CD4-positive, alpha-beta T cell treated with Interferon alpha-2 for 1 hour (primary cell): ENCODE measurements around the gene SMPX.

Source experiments
- DNase-seq, 2 donors: peaks; one replicate each; pipeline ENCODE4 v3.0.0-alpha.2; 2020 to 2022

The SMPX gene

DNA sequence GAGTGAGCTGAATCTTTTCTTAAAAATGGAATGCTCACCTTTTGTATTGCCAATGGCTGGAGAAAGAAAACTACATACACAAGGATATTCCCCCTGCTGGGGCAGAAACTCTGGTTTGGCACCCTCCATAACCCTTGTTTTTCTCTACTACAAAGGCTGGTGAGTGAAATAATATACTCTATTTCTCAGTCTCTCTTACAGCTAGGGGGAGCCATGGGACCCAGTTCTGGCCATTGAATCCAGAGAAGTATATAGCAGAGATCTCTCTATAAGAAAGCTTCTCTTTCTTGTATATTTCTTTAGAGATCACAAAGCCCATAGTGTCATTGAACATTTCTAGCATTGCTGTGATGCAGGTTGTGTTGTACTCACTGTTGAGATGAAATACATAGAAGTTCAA lies 49.8 kb downstream of the SMPX start:
- DNase-seq, result no peak

DNA sequence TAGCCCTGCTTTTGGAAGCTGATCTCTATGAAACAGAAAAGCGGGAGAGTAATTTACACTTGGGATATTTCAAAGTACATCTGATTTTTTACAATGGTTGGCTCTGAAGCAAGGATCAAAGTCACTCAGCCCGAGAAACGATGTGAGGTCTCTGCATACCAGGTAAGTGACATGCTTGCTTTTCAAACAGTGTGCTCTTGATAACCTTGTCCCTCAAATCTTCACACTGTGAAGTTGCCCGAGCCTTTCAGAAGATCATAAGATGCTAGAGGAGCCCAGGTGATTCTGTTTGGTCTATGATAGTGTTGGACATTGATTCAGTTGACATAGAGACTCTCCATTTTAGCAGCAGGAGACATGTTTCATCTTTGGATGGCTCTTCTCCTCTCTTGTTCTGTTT lies 52.7 kb downstream of the SMPX start:
- no peak for DNase-seq

DNA sequence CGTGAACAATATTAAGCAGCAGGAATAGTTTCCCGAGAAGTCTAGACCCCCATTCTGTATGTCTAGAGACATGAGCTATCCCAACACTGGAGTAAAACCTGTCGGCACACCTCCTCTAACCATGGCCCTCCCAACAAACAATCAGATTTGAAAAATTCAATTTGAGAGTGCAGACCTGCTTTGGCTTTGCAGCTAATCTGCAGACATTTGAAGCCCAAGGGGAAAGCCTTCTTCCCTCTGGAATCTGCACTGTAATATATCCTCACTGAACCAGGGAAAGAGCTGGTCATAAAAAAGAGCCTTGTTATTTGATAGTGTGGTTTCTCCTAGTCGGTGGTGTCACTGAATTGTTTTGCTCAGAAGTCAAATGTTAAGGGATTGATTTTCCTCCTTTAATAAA lies 55.2 kb downstream of the SMPX start:
- no peak for DNase-seq

DNA sequence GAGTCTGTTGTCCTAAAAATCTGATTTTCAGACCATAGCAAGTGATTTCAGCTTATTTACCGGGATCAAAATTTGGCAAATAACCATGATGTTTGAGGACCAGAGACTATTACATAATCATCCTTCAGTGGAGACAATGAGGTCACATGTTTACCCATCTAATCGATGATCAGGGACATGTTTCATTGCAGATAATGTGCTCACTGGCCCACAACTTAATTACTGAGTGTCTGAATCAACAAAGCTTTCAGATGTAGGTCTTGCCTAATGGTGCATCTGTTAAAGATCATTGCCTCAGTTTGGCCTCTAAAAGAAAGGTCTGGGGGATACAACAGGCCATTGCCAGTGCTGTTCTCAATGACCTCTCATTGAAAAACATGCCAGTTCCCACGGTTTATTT lies 56.9 kb downstream of the SMPX start:
- DNase-seq, result no peak

DNA sequence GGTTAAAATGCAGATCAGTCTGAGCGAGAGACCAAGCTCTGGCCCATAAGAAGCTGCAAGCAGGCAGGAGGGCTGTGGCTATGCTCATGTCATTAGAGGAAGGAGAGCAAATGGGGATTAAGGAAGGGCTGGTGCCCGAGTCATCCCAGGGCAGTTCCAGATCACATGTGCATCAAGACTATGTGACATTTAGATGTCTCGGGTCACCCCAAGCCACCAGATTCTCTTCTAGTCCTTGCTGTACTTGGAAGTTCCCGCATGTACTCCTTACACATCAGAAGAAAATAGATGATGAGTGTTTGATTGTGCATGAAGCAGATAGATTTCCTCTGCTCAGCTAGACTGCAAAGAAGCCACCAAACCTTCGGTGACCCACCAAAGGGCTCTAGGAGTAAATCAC lies 57.6 kb downstream of the SMPX start:
- DNase-seq, result no peak

DNA sequence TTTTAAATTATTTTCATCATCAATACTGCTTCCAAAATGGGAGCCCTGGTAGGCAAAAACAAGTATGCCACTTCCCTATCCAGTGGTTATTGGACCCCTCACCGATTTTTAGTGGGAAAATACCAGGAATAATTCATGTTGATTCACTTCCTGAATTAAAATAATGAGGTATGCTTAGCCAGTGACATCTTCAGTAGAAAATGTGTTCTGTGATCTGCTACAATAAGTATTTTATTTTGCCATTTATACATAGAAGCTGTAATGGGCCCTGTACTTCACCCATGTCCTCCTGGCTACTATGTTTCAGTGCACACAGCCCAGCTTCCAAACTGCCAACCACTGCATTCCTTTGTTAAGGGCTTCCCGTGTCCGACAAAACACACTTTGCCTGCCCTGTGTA lies 58.8 kb downstream of the SMPX start:
- no peak for DNase-seq

DNA sequence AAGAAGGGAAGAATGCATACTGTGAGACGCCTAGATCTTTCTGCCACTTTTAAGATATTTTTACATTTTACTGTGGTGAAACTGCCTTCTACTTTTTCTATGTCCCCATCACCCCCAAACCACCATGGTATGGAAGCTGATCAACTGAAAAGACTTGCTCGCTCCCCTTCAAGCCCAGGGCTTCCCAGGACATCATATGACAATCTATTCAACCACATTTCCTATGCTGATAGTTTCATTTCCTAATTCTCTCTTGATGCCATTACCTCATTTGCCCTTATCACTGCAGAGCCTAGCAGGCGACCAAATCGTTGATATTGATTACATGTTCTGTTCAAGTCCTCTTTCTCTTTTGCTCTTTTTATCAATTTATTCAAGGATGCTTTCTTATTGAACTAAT lies 59.6 kb downstream of the SMPX start:
- DNase-seq, result no peak

DNA sequence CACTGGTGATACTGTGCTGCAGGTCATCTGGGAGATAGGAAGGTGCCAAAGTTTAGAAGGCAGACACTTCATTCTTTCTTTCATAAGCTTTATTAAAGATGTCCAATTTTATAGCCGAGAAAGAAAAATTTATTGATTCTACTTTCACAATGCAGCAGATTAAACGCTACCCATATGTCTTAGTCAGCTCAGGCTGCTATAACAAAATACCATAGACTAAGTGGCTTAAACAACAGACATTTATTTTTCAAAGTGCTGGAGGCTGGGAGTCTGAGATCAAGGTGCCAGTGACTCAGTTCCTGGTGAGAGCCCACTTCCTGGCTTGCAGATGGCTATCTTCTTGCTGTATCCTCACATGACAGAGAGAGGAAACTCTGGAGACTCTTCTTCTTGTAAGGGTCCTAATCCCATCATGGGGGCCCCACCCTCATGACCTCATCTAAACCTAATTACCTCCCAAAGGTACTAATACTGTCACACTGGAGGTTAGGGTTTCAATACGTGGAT lies 66.4 kb downstream of the SMPX start:
- DNase-seq, result no peak

DNA sequence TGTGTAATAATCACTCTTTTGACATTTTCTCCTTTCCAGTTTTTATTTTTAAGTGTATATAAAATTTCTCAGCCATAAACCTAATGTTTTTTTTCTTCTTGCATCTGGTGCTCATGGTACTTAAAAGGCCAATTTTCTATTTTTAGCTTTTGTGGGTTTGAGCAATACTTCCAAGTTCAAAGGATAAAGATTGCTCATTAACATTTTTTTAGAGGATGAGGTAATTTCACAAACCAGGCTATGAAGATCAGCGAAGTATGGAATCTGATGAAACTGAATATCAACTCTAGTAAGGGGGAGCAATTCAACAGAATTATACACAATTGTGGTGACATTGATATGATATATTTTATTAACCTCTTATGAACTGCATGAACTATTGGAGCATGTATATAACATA lies 74.0 kb downstream of the SMPX start:
- no peak for DNase-seq

DNA sequence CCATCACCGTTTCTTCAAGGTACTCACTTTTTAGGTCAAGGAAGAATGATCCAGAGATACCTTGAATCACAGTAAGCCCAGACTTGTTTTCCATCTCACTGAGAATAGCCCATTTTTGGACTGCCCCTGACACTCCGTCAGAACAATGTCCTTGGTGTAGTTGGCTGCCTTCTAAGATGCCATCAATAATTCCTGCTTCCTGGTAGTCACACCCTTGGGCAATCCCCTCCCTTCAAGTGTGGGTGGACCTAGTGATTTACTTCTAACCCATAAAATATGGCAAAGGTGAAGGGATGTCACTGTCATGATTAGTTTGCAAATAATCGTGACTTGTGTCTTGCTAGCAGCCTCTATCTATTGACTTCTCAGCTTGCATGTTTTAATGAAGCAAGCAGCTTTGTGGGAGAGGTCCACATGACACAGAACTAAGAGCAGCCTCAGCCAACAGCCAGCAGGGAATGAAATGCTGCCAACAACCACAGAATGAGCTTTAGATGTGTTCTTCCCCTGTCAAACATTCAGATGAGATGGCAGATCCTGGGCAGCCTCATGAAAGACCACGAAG lies 79.8 kb downstream of the SMPX start:
- DNase-seq, result no peak

DNA sequence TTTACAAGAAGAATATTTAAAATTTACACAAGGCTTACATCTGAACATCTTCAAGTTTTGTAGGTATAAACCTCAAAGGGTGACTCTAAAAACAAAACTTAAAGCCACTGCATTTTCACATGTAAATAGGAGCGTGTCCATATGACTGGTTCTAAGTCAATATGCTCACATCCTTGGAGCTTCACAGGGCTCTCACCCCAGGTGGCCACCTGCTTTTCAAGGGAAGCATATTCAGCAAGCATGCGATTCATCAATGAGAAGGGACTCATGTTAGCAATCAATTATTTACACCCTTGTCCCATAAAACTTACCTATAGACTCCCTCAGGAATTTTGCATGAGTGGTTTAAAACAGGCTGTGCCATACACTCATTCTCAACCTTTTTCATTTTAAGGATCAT lies 82.0 kb downstream of the SMPX start:
- no peak for DNase-seq

DNA sequence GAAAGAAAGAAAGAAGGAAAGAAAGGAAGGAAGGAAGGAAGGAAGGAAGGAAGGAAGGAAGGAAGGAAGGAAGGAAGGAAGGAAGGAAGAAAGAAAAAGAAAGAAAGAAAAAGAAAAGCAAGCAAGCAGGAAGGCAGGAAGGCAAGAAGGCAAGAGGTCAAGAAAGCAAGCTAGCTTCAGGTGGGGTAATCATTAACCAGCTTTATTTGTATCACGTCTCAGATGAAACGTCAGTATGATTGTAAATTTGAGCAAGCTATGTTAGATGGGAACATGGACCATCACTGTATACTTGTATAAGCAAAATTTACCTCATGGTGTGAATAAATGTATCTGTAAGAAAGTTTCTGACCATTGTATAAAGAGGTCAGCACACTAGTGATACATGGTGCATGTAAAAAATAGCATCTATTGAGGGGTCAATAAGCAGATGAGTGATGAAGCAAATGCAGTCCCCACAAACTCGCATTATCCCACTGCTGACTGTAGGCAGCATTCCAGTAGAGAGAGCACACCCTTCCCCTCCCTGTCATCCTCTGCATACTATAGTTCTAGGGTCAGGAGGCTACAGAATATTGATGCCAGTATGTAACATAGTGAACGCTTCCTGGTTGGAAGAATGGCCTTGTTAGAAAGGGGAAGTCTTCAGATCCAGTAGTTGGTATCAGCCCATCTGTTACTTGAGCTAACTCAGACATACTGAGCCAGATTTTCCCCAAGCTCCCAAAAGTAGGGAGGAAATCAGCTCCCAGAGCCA lies 83.3 kb downstream of the SMPX start:
- DNase-seq, result no peak

DNA sequence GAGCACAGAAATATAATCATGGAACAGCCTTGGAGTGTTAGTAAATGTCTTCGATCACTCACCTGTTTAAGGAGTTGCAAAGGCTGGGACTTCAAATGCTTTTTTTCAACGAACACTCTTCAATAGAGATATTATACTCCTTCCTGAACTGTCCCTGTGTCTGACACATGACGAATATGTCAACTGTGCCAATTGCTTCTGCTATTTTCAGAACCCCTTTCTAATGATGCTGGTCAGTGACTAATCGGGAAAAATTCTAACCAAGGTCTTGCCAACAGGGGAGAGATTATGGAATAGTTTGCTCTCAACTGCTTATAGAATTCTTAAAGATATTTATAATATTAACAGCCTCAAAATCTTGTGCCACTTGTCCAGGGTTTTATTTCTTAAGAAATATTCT lies 91.2 kb downstream of the SMPX start:
- DNase-seq, result no peak

DNA sequence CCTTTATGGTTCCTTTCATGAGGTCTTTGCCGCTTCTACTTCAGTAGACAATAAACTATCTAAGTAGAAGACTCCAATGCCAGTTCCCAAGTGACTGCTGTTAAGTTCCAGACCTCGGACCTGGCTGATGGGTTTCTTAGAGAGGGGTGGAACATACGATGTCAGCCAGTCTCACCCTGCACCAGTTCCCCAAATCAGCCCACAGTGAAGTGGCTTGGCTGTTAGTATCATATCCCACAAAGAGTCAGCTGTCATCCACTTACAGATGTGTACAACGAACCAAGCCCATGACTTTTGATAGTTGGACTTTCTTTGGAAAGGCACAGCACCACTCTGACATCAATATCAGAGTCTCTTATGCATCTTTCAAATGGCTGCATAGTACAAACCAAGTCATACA lies 91.7 kb downstream of the SMPX start:
- DNase-seq, result no peak

DNA sequence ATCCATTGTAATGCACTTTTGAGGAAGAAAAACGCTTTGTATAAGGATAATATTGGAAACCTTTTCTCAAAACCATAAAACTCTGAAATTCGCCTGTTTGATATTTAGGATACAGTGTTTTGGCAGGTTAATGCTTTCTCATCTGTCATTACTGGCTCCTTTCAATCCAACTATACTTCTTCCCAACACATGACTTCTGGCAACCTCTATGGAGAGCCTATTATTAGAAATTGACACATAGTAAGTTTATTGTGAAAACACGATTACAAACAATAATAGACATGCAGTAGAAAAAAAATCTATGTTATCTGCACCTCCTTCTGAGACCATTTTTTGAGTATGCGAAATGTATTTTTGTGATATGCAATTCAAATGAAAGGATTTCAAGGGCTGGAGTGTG lies 95.2 kb downstream of the SMPX start:
- DNase-seq, result no peak

DNA sequence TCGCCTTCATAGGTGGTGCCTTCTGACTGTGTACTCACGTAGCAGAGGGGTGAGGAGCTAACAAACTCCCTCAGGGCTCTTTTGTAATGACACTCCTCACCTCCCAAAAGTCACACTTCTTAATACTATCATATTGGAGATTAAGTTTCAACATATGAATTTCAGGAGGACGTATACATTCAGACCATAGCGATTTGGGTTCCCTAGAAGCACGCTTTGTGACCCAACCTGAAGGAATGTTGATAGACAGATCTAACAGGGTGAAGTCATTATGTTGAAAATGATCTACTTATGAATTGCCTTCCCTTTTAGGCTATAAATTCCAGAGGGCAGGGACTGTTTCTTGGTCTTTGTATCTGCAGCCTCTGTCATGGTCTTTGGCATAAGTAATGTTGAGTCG lies 96.6 kb downstream of the SMPX start:
- DNase-seq, result no peak

DNA sequence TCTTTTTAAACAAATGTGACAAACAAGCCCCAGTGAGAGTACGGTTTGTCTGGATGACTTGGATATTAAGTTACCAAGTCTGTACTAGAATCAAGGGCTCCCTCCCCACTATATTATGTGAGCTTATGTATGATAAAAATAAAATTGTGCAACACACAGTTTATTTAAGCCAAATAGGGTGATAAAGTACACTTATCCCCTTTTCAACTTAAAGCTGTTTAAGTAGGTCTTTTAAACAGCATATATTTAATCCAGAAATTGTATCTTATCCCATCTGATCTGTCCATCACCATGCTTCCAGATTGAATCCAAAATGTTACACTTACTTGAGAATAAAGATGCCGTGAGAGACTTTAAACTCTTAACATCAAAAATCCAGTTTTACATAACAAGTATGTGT lies 97.8 kb downstream of the SMPX start:
- no peak for DNase-seq

DNA sequence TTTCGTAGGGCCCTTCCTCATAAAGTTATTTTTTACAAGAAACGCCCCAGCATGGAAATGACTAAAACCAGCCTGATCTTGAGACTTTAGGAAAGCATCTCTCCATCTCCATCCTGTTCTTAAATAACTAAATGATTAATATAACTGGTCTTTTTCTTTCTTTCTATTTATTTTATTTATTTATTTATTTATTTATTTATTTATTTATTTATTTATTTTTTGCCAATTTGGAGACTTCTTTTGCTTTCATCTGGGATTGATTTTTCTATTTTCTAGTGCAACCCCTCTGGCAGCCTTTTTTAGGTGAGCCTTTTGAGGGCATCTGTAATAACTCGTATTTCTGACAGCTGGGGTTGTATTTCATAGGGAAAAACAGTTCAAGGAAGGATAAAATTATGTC lies 98.6 kb downstream of the SMPX start:
- no peak for DNase-seq

DNA sequence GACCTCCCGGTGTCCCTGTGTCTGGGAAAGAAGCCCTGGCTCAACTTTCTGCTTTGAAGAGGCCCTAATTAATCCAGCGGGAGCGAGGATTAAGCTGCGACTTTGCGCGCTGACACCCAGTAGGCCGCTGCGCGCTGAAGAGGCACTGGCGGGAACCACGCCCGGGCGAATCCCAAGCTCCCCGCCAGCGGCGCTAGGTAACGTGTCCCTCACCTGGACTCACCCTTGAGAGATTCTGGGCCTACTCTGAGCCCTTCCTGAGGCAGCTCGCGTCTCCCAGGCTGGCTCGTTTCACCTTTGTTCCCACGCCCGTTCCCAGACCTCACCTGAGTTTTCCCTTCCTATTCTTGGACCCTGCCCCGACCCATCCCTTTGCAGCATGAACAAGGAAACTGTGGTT lies 99.2 kb downstream of the SMPX start:
- DNase-seq, result no peak

DNA sequence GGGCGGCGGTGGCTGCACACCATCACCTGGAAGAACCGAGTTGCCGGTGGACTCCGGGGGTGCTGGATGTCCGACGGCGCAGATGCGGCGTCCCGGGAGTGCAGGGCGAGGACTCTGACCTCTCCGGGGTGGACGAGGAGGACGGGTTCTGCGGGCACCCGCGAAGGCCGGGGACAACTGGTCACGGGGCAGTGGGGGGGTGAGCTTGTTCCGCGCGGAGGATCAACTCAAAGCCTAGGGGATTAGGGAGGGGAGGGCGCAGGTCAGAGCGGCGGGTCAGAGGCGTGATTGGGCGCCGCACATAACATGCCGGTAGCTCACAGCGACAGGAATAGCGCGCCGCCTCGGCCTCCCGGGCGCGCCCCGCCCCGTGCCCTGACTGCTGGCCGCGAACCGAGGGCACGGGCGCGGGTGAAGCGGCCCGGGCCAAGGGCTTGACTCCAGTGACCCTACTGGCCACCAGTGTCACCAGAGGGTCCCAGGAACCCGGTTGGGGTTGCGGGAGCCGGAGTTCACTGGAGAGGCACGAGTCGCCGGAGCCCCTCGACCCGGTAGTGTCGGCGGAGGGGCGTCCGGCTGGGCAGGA lies 99.7 kb downstream of the SMPX start, which contains the start of gene KLHL34:
TSS of gene KLHL34 (minus strand) at position 179 of the 586 bp plus-strand sequence. CDS start 542 bp downstream, outside the sequence.
- no peak for DNase-seq

DNA sequence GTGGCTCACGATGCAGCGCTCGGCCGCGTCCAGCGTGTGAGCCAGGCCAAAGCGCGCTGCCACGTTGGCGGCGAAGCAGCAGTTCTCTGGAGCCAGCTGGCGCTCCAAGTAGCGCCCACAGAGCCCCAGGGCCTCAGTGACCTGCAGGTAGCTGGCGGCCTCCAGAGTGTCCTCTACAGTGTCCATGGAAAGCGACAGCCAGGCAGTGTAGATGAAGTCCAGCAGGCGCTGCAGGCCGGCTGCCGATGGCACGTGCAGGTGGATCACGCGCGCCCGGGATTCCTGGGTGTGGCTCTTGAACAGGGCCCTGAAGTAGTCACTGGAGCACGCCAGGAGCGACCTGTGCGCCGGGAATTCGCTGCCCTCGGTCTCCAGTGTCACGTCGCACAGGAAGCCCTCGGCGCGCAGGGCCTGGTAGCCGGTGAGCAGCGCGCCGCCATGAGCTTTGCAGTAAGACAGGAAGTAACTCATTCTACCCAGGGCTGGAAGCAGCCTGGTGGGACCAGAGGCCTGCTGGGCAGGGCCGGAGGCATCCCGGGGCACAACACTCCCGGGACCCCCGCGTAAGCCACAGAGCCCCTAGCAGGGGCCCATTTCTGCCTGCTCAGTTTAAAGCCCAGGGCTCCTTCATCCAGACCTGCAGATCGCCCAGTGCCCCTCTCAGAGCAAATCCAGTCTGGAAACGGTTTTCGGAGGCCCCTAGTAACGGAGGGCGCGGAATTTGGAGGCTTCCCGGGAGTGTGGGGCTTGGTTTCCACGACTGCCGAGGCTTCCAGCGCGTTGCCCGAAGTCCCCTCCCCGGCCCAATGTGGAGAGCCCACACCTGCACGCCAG lies 100.4 kb downstream of the SMPX start:
- no peak for DNase-seq

DNA sequence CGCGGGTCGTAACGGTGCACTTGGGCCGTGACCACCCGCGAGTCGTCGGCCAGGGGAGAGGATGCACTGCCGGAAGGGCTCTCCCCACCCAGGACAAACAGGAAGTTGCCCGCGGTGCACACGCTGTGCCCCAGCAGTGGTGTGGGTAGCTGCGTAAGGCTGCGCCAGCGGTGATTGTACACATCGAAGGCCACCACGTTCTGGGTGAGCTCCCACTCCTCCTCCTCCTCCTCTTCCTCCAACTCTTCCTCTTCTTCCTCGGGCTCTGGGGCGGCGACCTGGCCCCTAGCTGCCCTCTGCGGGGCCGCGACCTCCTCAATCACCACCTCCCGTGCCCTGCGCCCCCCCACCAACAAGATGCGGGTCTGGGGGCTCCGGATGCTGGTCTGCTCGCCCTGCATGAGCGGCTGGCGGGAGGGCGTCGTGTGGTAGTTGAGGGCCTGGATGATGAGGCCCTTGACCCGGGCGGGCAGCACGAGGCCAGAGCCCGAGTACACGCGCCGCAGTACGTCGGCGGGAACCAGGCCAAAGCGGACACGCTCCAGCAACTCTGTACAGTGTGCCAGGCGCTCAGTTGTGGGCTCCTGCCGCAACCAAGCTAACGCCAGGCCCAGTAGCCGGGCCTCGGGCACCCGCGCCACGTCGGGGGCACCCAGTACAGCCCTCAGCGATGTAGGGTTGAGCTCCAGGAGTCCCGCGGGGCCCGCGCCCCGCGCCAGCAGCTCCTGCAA lies 101.2 kb downstream of the SMPX start:
- no peak for DNase-seq
